ENCODE measurements around the gene KRT16. TPM values are rescaled to one million over a fixed set of nuclear protein-coding genes. Genes with fewer than 3 reads are reported as not detected.
"Not testable (repeated sequence)": the region's sequence is repeated elsewhere in the genome, so short reads cannot be mapped to it uniquely, and the experiment has no call there.

Gene KRT16
- total and polyA plus RNA-seq, 3 donors from 2014 or later: not detected

DNA sequence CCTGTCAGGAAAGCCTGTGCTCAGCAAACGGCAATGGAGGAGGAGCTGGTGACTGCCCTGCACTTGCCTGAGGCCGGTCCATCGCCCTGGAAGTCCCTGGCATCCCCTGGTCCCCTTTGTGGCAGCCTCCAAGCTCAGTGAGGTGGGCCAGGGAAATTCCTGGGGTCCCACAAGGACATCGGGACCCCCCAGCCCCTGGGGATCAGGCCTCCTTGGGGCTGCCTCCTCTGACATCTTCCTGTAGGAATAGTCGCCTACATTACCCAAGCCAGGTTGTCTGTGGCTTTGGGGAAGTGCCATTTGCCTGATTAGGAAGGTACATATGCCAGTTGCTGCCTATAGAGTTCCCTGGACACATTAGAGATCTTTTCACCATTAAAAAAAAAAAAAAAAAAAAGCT lies 33.6 kb downstream of the KRT16 start:
- Histone ChIP-seq H3K27ac (no peak overlapping the region), H3K36me3 (ENCODE audit: low read depth, missing control alignments) (no peaks in the 10 kb centered on the region), H3K4me1 (no peaks in the 10 kb centered on the region), H3K4me3 (no peak overlapping the region), H3K9me3 (no peaks in the 10 kb centered on the region), H3K27me3 (no peaks in the 10 kb centered on the region)
- 50 to 80% methylated on average over 3 to 5 of the region's 5 CpGs for WGBS, 2 donors
- intact Hi-C loops (cut with DNase I; ENCODE audit: low total_unique reads): no loop called here
- DNase-seq: no peak
- no peak for TF ChIP-seq POLR2A (IDR thresholded peaks at IDR 0.05)
- TF ChIP-seq, protein P1, sequence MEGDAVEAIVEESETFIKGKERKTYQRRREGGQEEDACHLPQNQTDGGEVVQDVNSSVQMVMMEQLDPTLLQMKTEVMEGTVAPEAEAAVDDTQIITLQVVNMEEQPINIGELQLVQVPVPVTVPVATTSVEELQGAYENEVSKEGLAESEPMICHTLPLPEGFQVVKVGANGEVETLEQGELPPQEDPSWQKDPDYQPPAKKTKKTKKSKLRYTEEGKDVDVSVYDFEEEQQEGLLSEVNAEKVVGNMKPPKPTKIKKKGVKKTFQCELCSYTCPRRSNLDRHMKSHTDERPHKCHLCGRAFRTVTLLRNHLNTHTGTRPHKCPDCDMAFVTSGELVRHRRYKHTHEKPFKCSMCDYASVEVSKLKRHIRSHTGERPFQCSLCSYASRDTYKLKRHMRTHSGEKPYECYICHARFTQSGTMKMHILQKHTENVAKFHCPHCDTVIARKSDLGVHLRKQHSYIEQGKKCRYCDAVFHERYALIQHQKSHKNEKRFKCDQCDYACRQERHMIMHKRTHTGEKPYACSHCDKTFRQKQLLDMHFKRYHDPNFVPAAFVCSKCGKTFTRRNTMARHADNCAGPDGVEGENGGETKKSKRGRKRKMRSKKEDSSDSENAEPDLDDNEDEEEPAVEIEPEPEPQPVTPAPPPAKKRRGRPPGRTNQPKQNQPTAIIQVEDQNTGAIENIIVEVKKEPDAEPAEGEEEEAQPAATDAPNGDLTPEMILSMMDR (IDR thresholded peaks at IDR 0.05): no peak

DNA sequence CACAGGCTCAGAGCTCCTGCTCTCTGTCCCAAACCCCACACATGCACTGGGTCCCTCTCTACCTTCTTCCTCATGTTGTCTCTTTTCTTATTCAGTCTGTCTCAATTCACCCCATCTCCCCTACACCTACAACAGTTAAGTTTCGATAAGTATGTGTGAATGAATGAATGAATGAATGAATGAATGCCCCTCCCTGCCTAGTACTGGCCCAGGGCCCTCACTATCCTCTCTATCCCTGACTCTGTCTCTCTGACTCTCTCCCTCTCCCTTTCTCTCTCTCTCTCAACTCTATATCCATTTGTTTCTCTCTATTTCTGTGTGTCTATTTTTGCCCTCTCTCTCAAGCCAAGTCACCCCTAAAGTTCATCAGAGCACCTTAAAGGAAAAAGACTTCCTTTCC lies 34.0 kb downstream of the KRT16 start:
- no peaks in the 10 kb centered on the region for H3K27me3 ChIP-seq
- WGBS, 2 donors: 86 to 88% methylated on average over 1 of the region's 1 CpG
- intact Hi-C loops (cut with DNase I; ENCODE audit: low total_unique reads): no loop called here

DNA sequence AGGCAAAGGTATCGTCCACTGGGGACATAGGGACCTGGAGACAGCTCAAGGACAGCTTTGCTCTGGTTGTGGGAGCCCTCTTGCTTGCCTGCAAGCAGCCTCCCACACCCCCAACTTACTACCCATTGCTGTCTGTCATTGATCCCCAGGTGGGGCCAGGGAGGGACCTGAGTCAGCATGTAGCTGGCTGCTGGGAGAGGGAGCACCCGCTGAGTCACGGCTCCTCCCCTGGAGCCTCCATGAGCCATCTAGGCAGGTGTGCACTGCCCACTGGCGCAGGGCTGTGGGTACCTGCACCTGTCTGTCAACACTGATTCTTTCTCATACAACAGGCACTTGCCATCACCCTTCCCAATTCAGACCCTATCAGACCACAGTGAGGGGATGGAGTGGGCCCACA lies 35.8 kb downstream of the KRT16 start:
- intact Hi-C loops (cut with DNase I; ENCODE audit: low total_unique reads); H3K9me3 ChIP-seq; H3K36me3 ChIP-seq (ENCODE audit: low read depth, missing control alignments); H3K27ac ChIP-seq; H3K4me1 ChIP-seq; DNase-seq; H3K4me3 ChIP-seq; H3K27me3 ChIP-seq: not testable (repeated sequence)
- 86 to 96% methylated on average over 1 to 4 of the region's 4 CpGs for WGBS, 2 donors

More for the DNA sequence above, 34.0 kb downstream of the KRT16 start:
- Histone ChIP-seq H3K27ac (no peak overlapping the region), H3K4me1 (no peaks in the 10 kb centered on the region), H3K9me3 (no peaks in the 10 kb centered on the region), H3K36me3 (ENCODE audit: low read depth, missing control alignments) (no peaks in the 10 kb centered on the region), H3K4me3 (no peak overlapping the region)
- DNase-seq: no peak
- TF ChIP-seq, protein P1 (IDR thresholded peaks at IDR 0.05): no peak
- TF ChIP-seq POLR2A (IDR thresholded peaks at IDR 0.05): no peak

DNA sequence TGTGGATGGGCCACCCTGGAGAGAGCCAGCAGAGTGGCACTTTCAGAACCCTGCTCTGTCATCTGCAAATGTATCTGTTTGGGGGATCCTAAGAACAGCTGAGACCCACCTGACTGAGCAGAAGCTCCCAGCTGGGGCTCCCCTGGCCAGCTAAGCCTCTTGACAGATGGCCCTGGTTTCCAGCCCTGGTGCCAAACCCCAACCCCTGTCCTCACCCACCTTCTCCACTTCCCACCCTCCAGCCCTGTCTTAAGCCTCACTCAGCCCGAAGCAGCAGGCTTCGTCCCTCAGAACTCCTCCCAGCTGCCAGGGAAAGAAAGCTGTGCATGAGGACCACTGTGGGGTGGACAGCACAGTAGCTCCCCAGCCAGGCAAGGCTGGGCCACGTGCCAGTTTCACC lies 37.2 kb downstream of the KRT16 start:
- Histone ChIP-seq H3K4me3 (no peak overlapping the region), H3K9me3 (no peaks in the 10 kb centered on the region), H3K36me3 (ENCODE audit: low read depth, missing control alignments) (no peaks in the 10 kb centered on the region), H3K27ac (no peak overlapping the region), H3K27me3 (no peaks in the 10 kb centered on the region), H3K4me1 (no peaks in the 10 kb centered on the region)
- WGBS, 2 donors: 68 to 88% methylated on average over 3 of the region's 3 CpGs
- TF ChIP-seq, protein P1 (IDR thresholded peaks at IDR 0.05): no peak
- TF ChIP-seq POLR2A (IDR thresholded peaks at IDR 0.05): no peak
- DNase-seq: no peak
- intact Hi-C loops (cut with DNase I; ENCODE audit: low total_unique reads): no loop called here

DNA sequence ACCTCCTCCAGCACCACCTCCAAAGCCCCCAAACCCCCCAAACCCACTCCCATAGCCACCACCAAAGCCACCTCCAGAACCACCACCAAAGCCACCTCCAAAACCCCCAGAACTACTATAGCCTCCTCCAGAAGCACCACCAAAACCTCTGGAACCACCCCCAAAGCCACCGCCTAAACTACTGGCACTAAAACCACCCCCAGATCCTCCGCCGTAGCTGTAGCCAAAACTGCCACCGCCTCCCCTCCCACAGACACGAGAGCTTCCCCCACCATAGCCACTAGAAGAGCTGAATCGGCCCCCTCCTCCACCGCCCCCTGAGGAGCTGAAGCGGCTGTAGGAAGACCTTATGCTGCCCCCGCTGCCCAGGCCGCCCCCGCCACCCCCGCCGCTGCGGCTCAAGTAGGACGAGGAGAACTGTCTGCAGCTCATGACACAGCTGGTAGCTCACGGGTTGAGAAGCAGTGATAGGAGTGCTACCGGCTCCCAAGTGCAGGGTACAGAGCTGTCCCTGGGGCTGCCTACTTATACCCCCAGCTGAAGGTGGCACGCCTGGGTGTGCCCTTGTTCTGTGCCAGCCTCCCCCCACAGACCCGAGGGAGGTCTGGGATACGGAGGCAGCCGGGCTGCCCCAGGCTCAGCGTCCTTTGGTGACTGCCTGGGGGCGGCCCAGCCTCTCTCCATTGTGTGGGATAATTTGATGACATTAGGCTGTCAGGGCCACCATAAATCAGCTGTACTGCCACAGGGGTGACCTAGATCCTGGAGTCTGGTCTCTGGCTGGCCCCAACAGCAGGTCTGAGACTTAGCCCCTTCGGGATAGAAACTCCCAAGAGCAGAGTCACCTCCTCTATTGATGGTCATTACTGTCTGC lies 40.8 kb downstream of the KRT16 start, which contains the start of gene KRT9:
KRT9 (minus strand) TSS at position 499 of the 874 bp plus-strand sequence; CDS start at position 432, 67 bp downstream.
- Histone ChIP-seq H3K36me3 (ENCODE audit: low read depth, missing control alignments) (no peaks in the 10 kb centered on the region), H3K9me3 (no peaks in the 10 kb centered on the region), H3K4me1 (no peaks in the 10 kb centered on the region), H3K27me3 (no peaks in the 10 kb centered on the region), H3K4me3 (no peak within 1 kb of the TSS), H3K27ac (no peak within 1 kb of the TSS)
- no peak for DNase-seq
- WGBS, 2 donors: 66 to 70% methylated on average over 12 to 24 of the region's 24 CpGs
- intact Hi-C loops (cut with DNase I; ENCODE audit: low total_unique reads): no loop called here
- TF ChIP-seq, protein P1 (IDR thresholded peaks at IDR 0.05): no peak
- no peak for TF ChIP-seq POLR2A (IDR thresholded peaks at IDR 0.05)
